ENCODE results near the gene PYGB.
"Not testable (repeated sequence)": the region's sequence is repeated elsewhere in the genome, so short reads cannot be mapped to it uniquely, and the experiment has no call there.

Gene PYGB

DNA sequence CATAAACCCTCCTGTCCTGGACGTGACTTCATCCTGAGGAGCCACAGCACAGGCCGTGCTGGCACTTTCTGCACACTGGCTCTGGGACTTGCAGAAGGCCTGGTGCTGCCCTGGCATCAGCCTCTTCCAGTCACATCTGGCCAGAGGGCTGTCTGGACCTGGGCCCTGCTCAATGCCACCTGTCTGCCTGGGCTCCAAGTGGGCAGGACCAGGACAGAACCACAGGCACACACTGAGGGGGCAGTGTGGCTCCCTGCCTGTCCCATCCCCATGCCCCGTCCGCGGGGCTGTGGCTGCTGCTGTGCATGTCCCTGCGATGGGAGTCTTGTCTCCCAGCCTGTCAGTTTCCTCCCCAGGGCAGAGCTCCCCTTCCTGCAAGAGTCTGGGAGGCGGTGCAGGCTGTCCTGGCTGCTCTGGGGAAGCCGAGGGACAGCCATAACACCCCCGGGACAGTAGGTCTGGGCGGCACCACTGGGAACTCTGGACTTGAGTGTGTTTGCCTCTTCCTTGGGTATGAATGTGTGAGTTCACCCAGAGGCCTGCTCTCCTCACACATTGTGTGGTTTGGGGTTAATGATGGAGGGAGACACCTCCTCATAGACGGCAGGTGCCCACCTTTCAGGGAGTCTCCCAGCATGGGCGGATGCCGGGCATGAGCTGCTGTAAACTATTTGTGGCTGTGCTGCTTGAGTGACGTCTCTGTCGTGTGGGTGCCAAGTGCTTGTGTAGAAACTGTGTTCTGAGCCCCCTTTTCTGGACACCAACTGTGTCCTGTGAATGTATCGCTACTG lies 22.0 kb upstream of the PYGB start:
- TF ChIP-seq, protein P1, sequence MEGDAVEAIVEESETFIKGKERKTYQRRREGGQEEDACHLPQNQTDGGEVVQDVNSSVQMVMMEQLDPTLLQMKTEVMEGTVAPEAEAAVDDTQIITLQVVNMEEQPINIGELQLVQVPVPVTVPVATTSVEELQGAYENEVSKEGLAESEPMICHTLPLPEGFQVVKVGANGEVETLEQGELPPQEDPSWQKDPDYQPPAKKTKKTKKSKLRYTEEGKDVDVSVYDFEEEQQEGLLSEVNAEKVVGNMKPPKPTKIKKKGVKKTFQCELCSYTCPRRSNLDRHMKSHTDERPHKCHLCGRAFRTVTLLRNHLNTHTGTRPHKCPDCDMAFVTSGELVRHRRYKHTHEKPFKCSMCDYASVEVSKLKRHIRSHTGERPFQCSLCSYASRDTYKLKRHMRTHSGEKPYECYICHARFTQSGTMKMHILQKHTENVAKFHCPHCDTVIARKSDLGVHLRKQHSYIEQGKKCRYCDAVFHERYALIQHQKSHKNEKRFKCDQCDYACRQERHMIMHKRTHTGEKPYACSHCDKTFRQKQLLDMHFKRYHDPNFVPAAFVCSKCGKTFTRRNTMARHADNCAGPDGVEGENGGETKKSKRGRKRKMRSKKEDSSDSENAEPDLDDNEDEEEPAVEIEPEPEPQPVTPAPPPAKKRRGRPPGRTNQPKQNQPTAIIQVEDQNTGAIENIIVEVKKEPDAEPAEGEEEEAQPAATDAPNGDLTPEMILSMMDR (IDR thresholded peaks at IDR 0.05; ENCODE audit: insufficient read depth, missing control alignments) = no peak
- FAIRE-seq = no peak
- no peak for DNase-seq (ENCODE audit: insufficient read length, low spot score)

DNA sequence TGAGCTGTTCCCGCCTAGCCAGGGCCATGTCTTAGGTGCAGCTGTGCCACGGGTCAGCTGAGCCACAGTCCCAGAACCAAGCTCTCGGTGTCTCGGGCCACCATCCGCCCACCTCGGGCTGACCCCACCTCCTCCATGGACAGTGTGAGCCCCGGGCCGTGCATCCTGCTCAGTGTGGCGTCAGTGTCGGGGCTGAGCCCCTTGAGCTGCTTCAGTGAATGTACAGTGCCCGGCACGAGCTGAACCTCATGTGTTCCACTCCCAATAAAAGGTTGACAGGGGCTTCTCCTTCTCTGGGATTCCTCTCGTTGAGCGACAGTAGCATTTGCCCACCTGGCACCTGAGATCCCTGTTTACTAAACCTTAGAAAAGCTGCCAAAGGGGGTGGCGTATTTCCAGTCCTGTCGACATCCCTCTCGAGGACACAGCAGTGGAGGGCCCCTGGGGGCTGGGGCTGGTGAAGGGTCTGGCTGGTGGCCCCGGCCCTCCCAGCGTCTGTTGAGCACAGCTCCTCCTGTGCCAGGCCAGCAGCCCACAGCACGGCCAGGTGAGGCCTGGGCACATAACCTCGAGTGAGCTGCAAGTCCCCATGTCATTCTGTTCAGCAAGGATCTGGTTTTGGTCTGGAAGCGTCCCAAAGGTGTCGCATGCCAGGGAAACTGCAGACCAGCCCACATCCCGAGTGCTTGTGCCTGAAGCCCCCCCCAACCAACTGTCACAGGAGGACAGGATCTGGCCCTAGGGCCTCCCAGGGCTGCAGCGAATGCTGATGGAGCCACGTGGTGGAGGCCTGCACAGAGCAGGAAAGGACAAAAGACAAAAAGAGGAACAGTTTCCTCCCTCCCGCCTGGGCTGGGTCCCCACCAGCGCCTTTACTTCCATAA lies 21.2 kb upstream of the PYGB start:
- DNase-seq (ENCODE audit: insufficient read length, low spot score) = no peak
- no peak for FAIRE-seq
- TF ChIP-seq, protein P1 (IDR thresholded peaks at IDR 0.05; ENCODE audit: insufficient read depth, missing control alignments) = no peak

DNA sequence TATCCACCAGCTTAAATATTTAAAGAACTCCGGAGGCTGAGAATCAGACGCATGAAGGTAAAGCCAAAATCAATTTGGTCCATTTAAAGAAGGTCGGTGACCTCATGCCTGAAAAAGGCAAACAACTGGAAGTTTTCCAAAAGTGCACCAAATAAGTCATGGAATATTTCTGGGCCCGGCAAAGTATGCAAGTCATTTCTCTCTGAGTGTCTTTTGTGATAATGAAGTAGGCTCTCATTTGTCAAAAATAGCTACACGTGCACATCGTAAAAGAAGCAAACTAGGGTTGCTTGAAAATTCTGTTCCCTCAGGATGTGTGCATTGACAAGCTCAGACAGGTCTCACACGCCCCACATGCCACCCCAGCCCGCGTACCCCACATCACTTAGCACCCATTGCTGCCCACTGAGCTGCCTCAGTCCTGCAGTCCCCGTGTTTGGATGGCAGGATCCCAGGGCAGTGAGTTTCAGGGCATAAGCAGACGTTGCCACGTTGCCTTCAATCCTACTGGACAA lies 20.5 kb upstream of the PYGB start:
- FAIRE-seq (no peak), DNase-seq (ENCODE audit: insufficient read length, low spot score) (no peak)
- TF ChIP-seq, protein P1 (IDR thresholded peaks at IDR 0.05; ENCODE audit: insufficient read depth, missing control alignments) = no peak

DNA sequence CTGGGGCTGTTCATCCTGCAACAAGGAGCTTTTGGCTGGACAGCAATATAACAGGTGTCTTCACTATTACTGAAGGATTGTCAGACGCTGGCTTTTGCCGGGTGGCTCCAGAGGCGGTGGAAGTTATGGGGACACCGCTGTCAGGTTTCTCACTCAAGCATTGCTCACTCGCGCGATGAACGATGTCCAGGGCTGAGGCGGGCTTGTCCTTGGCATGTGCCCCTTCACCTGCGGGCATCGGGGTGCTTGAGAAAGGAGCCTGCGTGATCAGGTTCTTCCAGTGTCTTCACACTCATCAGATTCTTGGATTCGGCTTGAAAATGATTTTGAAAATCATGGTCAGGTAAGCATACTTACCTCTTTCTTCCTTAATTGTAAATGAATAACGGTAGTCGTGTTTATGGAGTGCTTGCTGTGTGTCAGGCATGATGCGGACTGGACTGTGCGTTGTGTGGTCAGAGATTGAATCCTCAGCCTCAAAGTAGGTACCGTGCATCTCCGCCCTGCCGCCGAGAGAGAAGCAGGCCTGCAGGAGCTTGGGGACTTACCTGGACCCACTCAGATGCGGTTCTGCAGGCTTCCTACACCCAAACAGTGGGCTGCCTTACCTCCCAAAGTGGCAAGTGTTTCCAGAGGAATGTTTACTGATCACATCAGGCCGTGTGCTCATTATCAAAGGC lies 18.3 kb upstream of the PYGB start:
- FAIRE-seq (no peak), DNase-seq (ENCODE audit: insufficient read length, low spot score) (no peak)
- TF ChIP-seq, protein P1 (IDR thresholded peaks at IDR 0.05; ENCODE audit: insufficient read depth, missing control alignments) = no peak

DNA sequence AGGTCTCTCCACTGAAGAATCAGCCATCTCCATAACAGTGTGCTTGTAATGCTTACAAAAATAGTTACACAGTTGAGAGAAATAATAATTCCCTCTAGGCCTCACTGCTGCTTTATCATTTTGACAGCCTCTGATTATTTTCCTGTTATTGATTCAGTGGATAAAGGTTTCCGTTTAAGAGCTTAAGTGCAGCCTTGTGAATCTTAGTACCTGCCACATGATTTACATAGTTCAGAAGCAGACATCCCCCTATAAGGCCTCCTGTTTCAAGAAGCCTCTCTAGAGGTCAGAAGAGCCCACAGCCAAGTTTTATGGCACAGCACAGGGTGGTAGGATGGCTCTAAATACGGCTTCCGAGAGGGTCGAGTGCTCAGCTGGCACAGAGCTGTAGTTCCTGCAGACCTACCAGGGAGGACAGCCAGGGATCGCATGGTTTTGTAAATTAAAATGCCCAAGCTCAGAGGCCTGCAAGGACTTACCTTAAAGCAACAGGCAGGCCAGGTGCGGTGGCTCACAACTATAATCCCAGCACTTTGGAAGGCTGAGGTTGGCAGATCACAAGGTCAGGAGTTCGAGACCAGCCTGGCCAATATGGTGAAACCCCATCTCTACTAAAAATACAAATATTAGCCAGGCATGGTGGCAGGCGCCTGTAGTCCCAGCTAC lies 17.6 kb upstream of the PYGB start:
- FAIRE-seq (no peak), DNase-seq (ENCODE audit: insufficient read length, low spot score) (no peak)
- TF ChIP-seq, protein P1 (IDR thresholded peaks at IDR 0.05; ENCODE audit: insufficient read depth, missing control alignments) = no peak

DNA sequence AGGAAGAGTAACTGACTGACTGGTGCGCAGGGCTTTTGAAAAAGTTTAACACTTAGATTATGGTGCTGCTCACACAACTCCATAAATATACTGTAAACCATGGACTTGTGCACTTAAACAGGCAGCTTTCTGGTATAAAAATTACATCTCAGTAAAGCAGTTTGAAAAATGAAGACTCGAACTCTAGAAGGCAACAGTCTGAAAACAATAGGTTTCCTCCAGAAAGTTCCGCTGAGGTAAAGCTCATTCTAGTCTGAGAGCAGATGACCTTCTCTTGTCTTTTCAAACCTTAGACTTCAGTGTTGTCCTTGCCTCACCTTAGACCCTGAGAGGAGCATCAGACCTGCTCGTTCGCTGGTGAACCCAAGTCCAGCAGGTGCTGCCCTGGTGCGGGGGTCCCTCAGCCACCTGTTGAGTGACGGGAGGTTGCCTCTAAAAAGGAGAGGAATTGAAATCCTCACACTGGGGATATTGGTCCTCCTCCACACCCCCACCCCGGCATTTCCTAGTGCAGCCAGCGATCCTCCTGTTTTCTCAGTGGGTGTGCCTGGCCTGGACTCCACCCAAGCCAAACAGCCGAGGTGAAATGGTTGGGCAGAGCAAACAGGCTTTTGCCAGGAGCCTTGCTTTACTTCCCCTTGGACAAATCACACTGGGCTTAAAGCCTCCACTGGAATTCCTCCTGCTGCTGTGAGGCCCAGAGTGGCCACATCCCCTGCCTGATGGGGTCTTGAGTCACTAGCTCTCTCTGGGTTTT lies 14.7 kb upstream of the PYGB start:
- FAIRE-seq (no peak), DNase-seq (ENCODE audit: insufficient read length, low spot score) (no peak)
- TF ChIP-seq, protein P1 (IDR thresholded peaks at IDR 0.05; ENCODE audit: insufficient read depth, missing control alignments) = no peak

DNA sequence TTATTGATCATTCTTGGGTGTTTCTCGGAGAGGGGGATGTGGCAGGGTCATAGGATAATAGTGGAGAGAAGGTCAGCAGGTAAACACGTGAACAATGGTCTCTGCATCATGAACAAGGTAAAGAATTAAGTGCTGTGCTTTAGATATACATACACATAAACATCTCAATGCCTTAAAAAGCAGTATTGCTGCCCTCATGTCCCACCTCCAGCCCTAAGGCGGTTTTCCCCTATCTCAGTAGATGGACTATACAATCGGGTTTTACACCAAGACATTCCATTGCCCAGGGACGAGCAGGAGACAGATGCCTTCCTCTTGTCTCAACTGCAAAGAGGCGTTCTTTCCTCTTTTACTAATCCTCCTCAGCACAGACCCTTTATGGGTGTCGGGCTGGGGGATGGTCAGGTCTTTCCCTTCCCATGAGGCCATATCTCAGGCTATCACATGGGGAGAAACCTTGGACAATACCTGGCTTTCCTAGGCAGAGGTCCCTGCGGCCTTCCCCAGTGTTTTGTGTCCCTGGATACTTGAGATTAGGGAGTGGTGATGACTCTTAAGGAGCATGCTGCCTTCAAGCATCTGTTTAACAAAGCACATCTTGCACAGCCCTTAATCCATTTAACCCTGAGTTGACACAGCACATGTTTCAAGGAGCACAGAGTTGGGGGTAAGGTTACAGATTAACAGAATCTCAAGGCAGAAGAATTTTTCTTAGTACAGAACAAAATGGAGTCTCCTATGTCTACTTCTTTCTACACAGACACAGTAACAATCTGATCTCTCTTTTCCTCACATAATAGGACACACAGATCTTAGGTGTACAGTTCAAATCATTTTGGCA lies 13.7 kb upstream of the PYGB start:
- not testable (repeated sequence) for DNase-seq (ENCODE audit: insufficient read length, low spot score); FAIRE-seq
